ENCODE results near the gene USP25. TPM values are rescaled to one million over a fixed set of nuclear protein-coding genes. Genes with fewer than 3 reads are reported as not detected.

Gene USP25
- total RNA-seq, 1 donor from 2014 or later = 82.8 TPM

- Mint-ChIP-seq H3K4me1 (peaks cover 39% of the 10 kb centered on the region), H3K4me3 (no peak overlapping the region), H3K27me3 (ENCODE audit: low read depth) (no peaks in the 10 kb centered on the region), H3K9me3 (peaks cover 23% of the 10 kb centered on the region), H3K27ac (peak overlapping the region; percentile 64), H3K36me3 (peaks cover 28% of the 10 kb centered on the region)
- DNase-seq (ENCODE audit: low spot score in 2 of 2, unreplicated experiment in 2 of 2) = no peak
- no peak for TF ChIP-seq CTCF (IDR thresholded peaks at IDR 0.05; ENCODE audit: unreplicated experiment)
Measured at GRCh38 chr21:15752763-15753407, 23.1 kb downstream of the USP25 start.

- H3K4me1 Mint-ChIP-seq = peaks cover 36% of the 10 kb centered on the region
- no peaks in the 10 kb centered on the region for H3K27me3 Mint-ChIP-seq (ENCODE audit: low read depth)
- H3K36me3 Mint-ChIP-seq = peaks cover 33% of the 10 kb centered on the region
- peaks cover 27% of the 10 kb centered on the region for H3K9me3 Mint-ChIP-seq
- peak overlapping the region; percentile 42 for H3K27ac Mint-ChIP-seq
- no peak for TF ChIP-seq CTCF (IDR thresholded peaks at IDR 0.05; ENCODE audit: unreplicated experiment)
- no peak for DNase-seq (ENCODE audit: low spot score in 2 of 2, unreplicated experiment in 2 of 2)
- no peak overlapping the region for H3K4me3 Mint-ChIP-seq
Measured at GRCh38 chr21:15753741-15754140, 24.0 kb downstream of the USP25 start.

- no peak overlapping the region for H3K27ac Mint-ChIP-seq
- H3K4me1 Mint-ChIP-seq = peaks cover 30% of the 10 kb centered on the region
- peaks cover 33% of the 10 kb centered on the region for H3K36me3 Mint-ChIP-seq
- no peaks in the 10 kb centered on the region for H3K27me3 Mint-ChIP-seq (ENCODE audit: low read depth)
- peaks cover 27% of the 10 kb centered on the region for H3K9me3 Mint-ChIP-seq
- TF ChIP-seq CTCF (IDR thresholded peaks at IDR 0.05; ENCODE audit: unreplicated experiment) = no peak
- H3K4me3 Mint-ChIP-seq = no peak overlapping the region
- DNase-seq (ENCODE audit: low spot score in 2 of 2, unreplicated experiment in 2 of 2) = no peak
Measured at GRCh38 chr21:15754640-15755039, 24.9 kb downstream of the USP25 start.

GRCh38 chr21:15755125-15755524 is 25.3 kb downstream of the USP25 start:
- Mint-ChIP-seq H3K9me3 (peaks cover 27% of the 10 kb centered on the region), H3K27me3 (ENCODE audit: low read depth) (no peaks in the 10 kb centered on the region), H3K36me3 (peaks cover 31% of the 10 kb centered on the region), H3K27ac (no peak overlapping the region), H3K4me3 (no peak overlapping the region), H3K4me1 (peaks cover 31% of the 10 kb centered on the region)
- no peak for TF ChIP-seq CTCF (IDR thresholded peaks at IDR 0.05; ENCODE audit: unreplicated experiment)
- DNase-seq (ENCODE audit: low spot score in 2 of 2, unreplicated experiment in 2 of 2) = no peak

GRCh38 chr21:15759469-15759868 is 29.7 kb downstream of the USP25 start:
- no peaks in the 10 kb centered on the region for H3K27me3 Mint-ChIP-seq (ENCODE audit: low read depth)

More at GRCh38 chr21:15759469-15759868, 29.7 kb downstream of the USP25 start:
- Mint-ChIP-seq H3K4me3 (no peak overlapping the region), H3K4me1 (peaks cover 20% of the 10 kb centered on the region), H3K27ac (no peak overlapping the region), H3K9me3 (peaks cover 43% of the 10 kb centered on the region), H3K36me3 (peaks cover 44% of the 10 kb centered on the region)
- no peak for TF ChIP-seq CTCF (IDR thresholded peaks at IDR 0.05; ENCODE audit: unreplicated experiment)
- no peak for DNase-seq (ENCODE audit: low spot score in 2 of 2, unreplicated experiment in 2 of 2)
